NT2/D1 (cell line): ENCODE measurements around the gene ZNF793.

ENCODE experiments used
- DNase-seq: peaks from one replicate; pipeline ENCODE4 v3.0.0-alpha.2; 2011; ENCODE audit warnings: low read depth, low spot score
- H3K27me3 ChIP-seq: 2 replicates; pipeline ENCODE4 v1.6.0; 2011; ENCODE audit warnings: mild to moderate bottlenecking; ENCODE audit not compliant: insufficient read length, insufficient read depth
- H3K36me3 ChIP-seq: 2 replicates; pipeline ENCODE4 v1.6.1; 2011; ENCODE audit warnings: mild to moderate bottlenecking, low read length, mixed read lengths; ENCODE audit not compliant: insufficient read depth, insufficient read length
- H3K4me1 ChIP-seq: 2 replicates; pipeline ENCODE4 v1.5.1; 2011; ENCODE audit not compliant: insufficient read depth, insufficient read length
- H3K4me3 ChIP-seq: 2 replicates; pipeline ENCODE4 v1.5.1; 2011; ENCODE audit warnings: low read depth; ENCODE audit not compliant: insufficient read length
- H3K9ac ChIP-seq: 2 replicates; pipeline ENCODE4 v1.6.0; 2011; ENCODE audit warnings: low read depth; ENCODE audit not compliant: insufficient read length
- H3K9me3 ChIP-seq: 2 replicates; pipeline ENCODE4 v1.5.1; 2011; ENCODE audit warnings: mild to moderate bottlenecking, low read length; ENCODE audit not compliant: insufficient read depth
- SUZ12 ChIP-seq: IDR thresholded peaks from 2 replicates; pipeline ENCODE4 v1.6.1; 2011; ENCODE audit not compliant: insufficient read length, insufficient read depth; ENCODE audit errors: extremely low read depth
- YY1 ChIP-seq: IDR thresholded peaks from 2 replicates; pipeline ENCODE4 v1.6.1; 2011; ENCODE audit not compliant: insufficient read length, insufficient read depth
- ZNF274 ChIP-seq: IDR thresholded peaks from 2 replicates; pipeline ENCODE4 v1.6.1; 2011; ENCODE audit warnings: mild to moderate bottlenecking, low read depth, low read length

The ZNF793 gene

GRCh38 chr19:37519890-37520289 lies 13.2 kb downstream of the ZNF793 start:
- no peak for DNase-seq
- TF ChIP-seq YY1 (no peak), SUZ12 (no peak), ZNF274 (no peak)
- H3K9me3 ChIP-seq = no peaks in the 10 kb centered on the region
- no peaks in the 10 kb centered on the region for H3K4me1 ChIP-seq
- no peak overlapping the region for H3K4me3 ChIP-seq
- H3K36me3 ChIP-seq = peaks cover 31% of the 10 kb centered on the region
- H3K27me3 ChIP-seq = no peaks in the 10 kb centered on the region
- H3K9ac ChIP-seq = no peak overlapping the region

- H3K9ac ChIP-seq = no peak overlapping the region
- no peaks in the 10 kb centered on the region for H3K27me3 ChIP-seq
- peaks cover 45% of the 10 kb centered on the region for H3K36me3 ChIP-seq
- no peaks in the 10 kb centered on the region for H3K4me1 ChIP-seq
- no peak for DNase-seq
- TF ChIP-seq YY1 (no peak), SUZ12 (no peak), ZNF274 (peak; percentile 86)
- no peak overlapping the region for H3K4me3 ChIP-seq
- H3K9me3 ChIP-seq = peaks cover 42% of the 10 kb centered on the region
These were observed 30.7 kb downstream of the ZNF793 start for GRCh38 chr19:37537391-37537947.

GRCh38 chr19:37551129-37551993 lies 44.6 kb downstream of the ZNF793 start:
- peak; percentile 75 for DNase-seq
- H3K36me3 ChIP-seq = peaks cover 22% of the 10 kb centered on the region
- TF ChIP-seq YY1 = no peak
- no peak for TF ChIP-seq ZNF274
- no peak for TF ChIP-seq SUZ12
- H3K4me1 ChIP-seq = no peaks in the 10 kb centered on the region
- H3K27me3 ChIP-seq = no peaks in the 10 kb centered on the region
- peak overlapping the region; percentile 97 for H3K4me3 ChIP-seq
- H3K9me3 ChIP-seq = peaks cover 83% of the 10 kb centered on the region
- peak overlapping the region; percentile 85 for H3K9ac ChIP-seq

GRCh38 chr19:37563518-37563917 lies 56.8 kb downstream of the ZNF793 start:
- Histone ChIP-seq H3K4me3 (no peak overlapping the region), H3K4me1 (no peaks in the 10 kb centered on the region), H3K27me3 (no peaks in the 10 kb centered on the region), H3K9ac (no peak overlapping the region), H3K9me3 (peaks cover 99% of the 10 kb centered on the region), H3K36me3 (peaks cover 15% of the 10 kb centered on the region)
- no peak for DNase-seq
- TF ChIP-seq SUZ12 = no peak
- no peak for TF ChIP-seq ZNF274
- TF ChIP-seq YY1 = no peak

GRCh38 chr19:37564624-37565369 lies 58.1 kb downstream of the ZNF793 start:
- DNase-seq = no peak
- no peak overlapping the region for H3K4me3 ChIP-seq
- no peak overlapping the region for H3K9ac ChIP-seq
- TF ChIP-seq ZNF274 (peak; percentile 96), SUZ12 (no peak), YY1 (no peak)
- no peaks in the 10 kb centered on the region for H3K4me1 ChIP-seq
- no peaks in the 10 kb centered on the region for H3K27me3 ChIP-seq
- H3K36me3 ChIP-seq = peaks cover 18% of the 10 kb centered on the region
- H3K9me3 ChIP-seq = peaks cover 99% of the 10 kb centered on the region

GRCh38 chr19:37565370-37565669 lies 58.6 kb downstream of the ZNF793 start:
- Histone ChIP-seq H3K36me3 (peaks cover 18% of the 10 kb centered on the region), H3K9me3 (peaks cover 100% of the 10 kb centered on the region), H3K27me3 (no peaks in the 10 kb centered on the region), H3K4me3 (no peak overlapping the region), H3K4me1 (no peaks in the 10 kb centered on the region), H3K9ac (no peak overlapping the region)
- no peak for DNase-seq
- TF ChIP-seq YY1 = no peak
- no peak for TF ChIP-seq SUZ12
- no peak for TF ChIP-seq ZNF274

GRCh38 chr19:37572203-37572602 lies 65.5 kb downstream of the ZNF793 start:
- no peak overlapping the region for H3K4me3 ChIP-seq
- no peak for DNase-seq
- no peak for TF ChIP-seq ZNF274
- no peak for TF ChIP-seq YY1
- TF ChIP-seq SUZ12 = no peak
- no peaks in the 10 kb centered on the region for H3K27me3 ChIP-seq
- H3K9me3 ChIP-seq = peaks cover 66% of the 10 kb centered on the region
- H3K9ac ChIP-seq = no peak overlapping the region
- peaks cover 20% of the 10 kb centered on the region for H3K36me3 ChIP-seq
- no peaks in the 10 kb centered on the region for H3K4me1 ChIP-seq
